Measurements from ENCODE around the gene NUBP2.

GRCh38 chr16:1745900-1746692 lies 36.7 kb upstream of the NUBP2 start:
- TF ChIP-seq CTCF (IDR thresholded peaks at IDR 0.05) (no peak), POLR2A (IDR thresholded peaks at IDR 0.05) (no peak)

All from breast epithelium (tissue), 3 donors.